ENCODE results near the gene SGCE. TPM values are rescaled to one million over a fixed set of nuclear protein-coding genes. Genes with fewer than 3 reads are reported as not detected.

SGCE gene
- total RNA-seq, 1 experiment from 2014 or later: 17.4 TPM

DNA sequence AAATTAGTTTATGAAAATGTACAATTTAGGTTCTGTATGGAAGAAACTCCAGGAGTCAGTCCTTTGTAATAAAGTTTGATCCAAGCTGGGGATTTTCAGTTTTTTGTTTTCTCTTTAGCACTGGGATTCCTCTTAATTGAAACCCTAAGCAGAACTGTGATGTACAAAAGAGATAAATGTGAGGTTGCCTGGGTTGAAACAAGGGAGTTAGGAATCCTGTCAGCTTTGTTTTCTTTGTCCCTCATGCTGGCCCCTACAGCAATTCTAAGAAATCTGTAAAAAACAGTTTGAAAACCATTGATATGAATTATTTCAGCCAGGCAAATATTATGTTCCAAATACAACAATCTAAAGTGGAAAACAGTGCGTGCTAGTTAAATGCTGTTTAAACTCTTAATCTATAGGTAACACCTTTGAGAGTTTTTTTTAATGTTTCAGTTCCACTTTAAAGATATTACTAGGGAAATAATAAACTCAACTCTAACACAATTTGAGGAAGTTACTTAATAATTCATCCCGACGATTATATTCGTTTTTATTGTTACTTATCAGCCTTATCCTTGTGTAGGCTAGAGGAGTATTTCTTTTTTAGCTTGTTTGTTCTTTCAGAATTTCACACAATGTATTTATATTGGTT, 65.3 kb downstream of the SGCE start:
- Histone ChIP-seq H3K9me2 (ENCODE audit: insufficient read depth) (no peaks in the 10 kb centered on the region), H3K27me3 (ENCODE audit: insufficient read depth, low read length) (no peaks in the 10 kb centered on the region), H3K4me2 (ENCODE audit: low read length) (no peak overlapping the region), H2AFZ (ENCODE audit: low read depth, low read length, poor library complexity, severe bottlenecking) (no peak overlapping the region), H3K4me3 (replicated peaks in 1 of 2; ENCODE audit: low read depth in 1 of 2, low read length in 2 of 2) (no peak overlapping the region), H3K36me3 (ENCODE audit: control insufficient read depth in 1 of 2, insufficient read depth in 2 of 2, low read length in 2 of 2) (no peaks in the 10 kb centered on the region), H3K9me3 (ENCODE audit: control insufficient read depth in 1 of 2, insufficient read depth in 1 of 2, low read depth in 1 of 2, low read length in 2 of 2) (no peaks in the 10 kb centered on the region), H3K27ac (ENCODE audit: low read depth, low read length) (no peak overlapping the region), H3K4me1 (ENCODE audit: control insufficient read depth in 1 of 2, insufficient read depth in 2 of 2, low read length in 2 of 2) (no peaks in the 10 kb centered on the region), H3K9ac (ENCODE audit: low read length) (no peak overlapping the region), H4K20me1 (ENCODE audit: insufficient read depth) (no peaks in the 10 kb centered on the region), H3K79me2 (ENCODE audit: insufficient read depth, low read length) (no peaks in the 10 kb centered on the region)
- ChIA-PET CTCF (no interaction called here), RAD21 (ENCODE audit: low non-redundant PET in 1 of 2, low total read pairs in 2 of 2, uncharacterized antibody in 2 of 2, unreplicated experiment in 2 of 2) (no interaction called here), POLR2A (no interaction called here)
- BruUV-seq (replicated peaks): no TSS peak
- ATAC-seq (no peak), DNase-seq (ENCODE audit: low read depth, low spot score) (no peak)
- TF ChIP-seq JUND (IDR thresholded peaks at IDR 0.05): no peak
- TF ChIP-seq EZH2 (IDR thresholded peaks at IDR 0.05): no peak
- TF ChIP-seq ZNF274 (IDR thresholded peaks at IDR 0.05; ENCODE audit: low read depth, low read length): no peak
- TF ChIP-seq ELF1 (IDR thresholded peaks at IDR 0.05; ENCODE audit: borderline replicate concordance, low read depth): no peak
- TF ChIP-seq SRF (IDR thresholded peaks at IDR 0.05; ENCODE audit: low read depth): no peak
- TF ChIP-seq SP1 (IDR thresholded peaks at IDR 0.05; ENCODE audit: low read depth): no peak
- no peak for TF ChIP-seq ZFX (IDR thresholded peaks at IDR 0.05)
- TF ChIP-seq REST (IDR thresholded peaks at IDR 0.05; ENCODE audit: low read depth): no peak
- TF ChIP-seq, protein P1, sequence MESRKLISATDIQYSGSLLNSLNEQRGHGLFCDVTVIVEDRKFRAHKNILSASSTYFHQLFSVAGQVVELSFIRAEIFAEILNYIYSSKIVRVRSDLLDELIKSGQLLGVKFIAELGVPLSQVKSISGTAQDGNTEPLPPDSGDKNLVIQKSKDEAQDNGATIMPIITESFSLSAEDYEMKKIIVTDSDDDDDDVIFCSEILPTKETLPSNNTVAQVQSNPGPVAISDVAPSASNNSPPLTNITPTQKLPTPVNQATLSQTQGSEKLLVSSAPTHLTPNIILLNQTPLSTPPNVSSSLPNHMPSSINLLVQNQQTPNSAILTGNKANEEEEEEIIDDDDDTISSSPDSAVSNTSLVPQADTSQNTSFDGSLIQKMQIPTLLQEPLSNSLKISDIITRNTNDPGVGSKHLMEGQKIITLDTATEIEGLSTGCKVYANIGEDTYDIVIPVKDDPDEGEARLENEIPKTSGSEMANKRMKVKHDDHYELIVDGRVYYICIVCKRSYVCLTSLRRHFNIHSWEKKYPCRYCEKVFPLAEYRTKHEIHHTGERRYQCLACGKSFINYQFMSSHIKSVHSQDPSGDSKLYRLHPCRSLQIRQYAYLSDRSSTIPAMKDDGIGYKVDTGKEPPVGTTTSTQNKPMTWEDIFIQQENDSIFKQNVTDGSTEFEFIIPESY (IDR thresholded peaks at IDR 0.05; ENCODE audit: extremely low read depth, insufficient replicate concordance, low read length): no peak
- no peak for TF ChIP-seq RAD21 (IDR thresholded peaks at IDR 0.05; ENCODE audit: low read depth)
- TF ChIP-seq, protein P2, sequence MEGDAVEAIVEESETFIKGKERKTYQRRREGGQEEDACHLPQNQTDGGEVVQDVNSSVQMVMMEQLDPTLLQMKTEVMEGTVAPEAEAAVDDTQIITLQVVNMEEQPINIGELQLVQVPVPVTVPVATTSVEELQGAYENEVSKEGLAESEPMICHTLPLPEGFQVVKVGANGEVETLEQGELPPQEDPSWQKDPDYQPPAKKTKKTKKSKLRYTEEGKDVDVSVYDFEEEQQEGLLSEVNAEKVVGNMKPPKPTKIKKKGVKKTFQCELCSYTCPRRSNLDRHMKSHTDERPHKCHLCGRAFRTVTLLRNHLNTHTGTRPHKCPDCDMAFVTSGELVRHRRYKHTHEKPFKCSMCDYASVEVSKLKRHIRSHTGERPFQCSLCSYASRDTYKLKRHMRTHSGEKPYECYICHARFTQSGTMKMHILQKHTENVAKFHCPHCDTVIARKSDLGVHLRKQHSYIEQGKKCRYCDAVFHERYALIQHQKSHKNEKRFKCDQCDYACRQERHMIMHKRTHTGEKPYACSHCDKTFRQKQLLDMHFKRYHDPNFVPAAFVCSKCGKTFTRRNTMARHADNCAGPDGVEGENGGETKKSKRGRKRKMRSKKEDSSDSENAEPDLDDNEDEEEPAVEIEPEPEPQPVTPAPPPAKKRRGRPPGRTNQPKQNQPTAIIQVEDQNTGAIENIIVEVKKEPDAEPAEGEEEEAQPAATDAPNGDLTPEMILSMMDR (IDR thresholded peaks at IDR 0.05 in 2 of 3, conservative IDR thresholded peaks at IDR 0.05 in 1 of 3; ENCODE audit: borderline replicate concordance in 1 of 3, insufficient read depth in 1 of 3, low read depth in 2 of 3, low read length in 2 of 3): no peak
- TF ChIP-seq MAX (IDR thresholded peaks at IDR 0.05): no peak
- TF ChIP-seq EGR1 (IDR thresholded peaks at IDR 0.05; ENCODE audit: low read depth): no peak
- TF ChIP-seq SIN3A (IDR thresholded peaks at IDR 0.05; ENCODE audit: low read depth): no peak
- TF ChIP-seq TCF7L2 (IDR thresholded peaks at IDR 0.05; ENCODE audit: borderline replicate concordance, extremely low read depth, insufficient read depth, insufficient read length): no peak
- no peak for TF ChIP-seq POLR2A (IDR thresholded peaks at IDR 0.05; ENCODE audit: borderline replicate concordance, extremely low read depth, insufficient read depth, insufficient read length)
- TF ChIP-seq FOSL1 (IDR thresholded peaks at IDR 0.05; ENCODE audit: low read depth): no peak
- TF ChIP-seq YY1 (IDR thresholded peaks at IDR 0.05; ENCODE audit: extremely low read depth, insufficient replicate concordance, low read depth, low read length): no peak
- no peak for TF ChIP-seq EZH2phosphoT487 (IDR thresholded peaks at IDR 0.05; ENCODE audit: borderline replicate concordance)
- intact Hi-C loops (cut with micrococcal nuclease): no loop called here

Measured in HCT116 (cell line).